ENCODE data around the gene ELOVL6.

The ELOVL6 gene

GRCh38 chr4:110198435-110199416 is at the start of gene ELOVL6:
TSS of gene ELOVL6 (minus strand) at chr4:110198615. CDS start at chr4:110198335, 280 bp downstream.
- Histone ChIP-seq H3K36me3 (replicated peaks; ENCODE audit: low read depth, low read length) (no peaks in the 10 kb centered on the region), H3K27me3 (ENCODE audit: low read depth, low read length) (no peaks in the 10 kb centered on the region), H3K4me2 (ENCODE audit: low read length) (peak within 1 kb of the TSS; percentile 87), H2AFZ (ENCODE audit: low read depth, low read length) (peak within 1 kb of the TSS; percentile 75), H3K9ac (ENCODE audit: low read length) (peak within 1 kb of the TSS; percentile 99), H3K27ac (ENCODE audit: low read length) (peak within 1 kb of the TSS; percentile 93), H3K4me1 (ENCODE audit: low read length) (peaks cover 29% of the 10 kb centered on the region), H3K4me3 (ENCODE audit: low read length) (peak within 1 kb of the TSS; percentile 96), H3K79me2 (ENCODE audit: low read length) (peaks cover 31% of the 10 kb centered on the region), H4K20me1 (ENCODE audit: insufficient read depth, low read length) (no peaks in the 10 kb centered on the region), H3K9me3 (ENCODE audit: insufficient read depth, low read length) (no peaks in the 10 kb centered on the region)
- no peak for TF ChIP-seq EZH2phosphoT487 (IDR thresholded peaks at IDR 0.05; ENCODE audit: low read depth)
- TF ChIP-seq CTCF (IDR thresholded peaks at IDR 0.05; ENCODE audit: low read depth, low read length), result no peak

GRCh38 chr4:110248100-110248499 is 49.7 kb upstream of the ELOVL6 start:
- Histone ChIP-seq H4K20me1 (ENCODE audit: insufficient read depth, low read length) (no peaks in the 10 kb centered on the region), H3K4me3 (ENCODE audit: low read length) (no peak overlapping the region), H3K36me3 (replicated peaks; ENCODE audit: low read depth, low read length) (no peaks in the 10 kb centered on the region), H3K4me2 (ENCODE audit: low read length) (no peak overlapping the region), H3K4me1 (ENCODE audit: low read length) (no peaks in the 10 kb centered on the region), H3K79me2 (ENCODE audit: low read length) (no peaks in the 10 kb centered on the region), H3K27me3 (ENCODE audit: low read depth, low read length) (no peaks in the 10 kb centered on the region), H3K27ac (ENCODE audit: low read length) (no peak overlapping the region), H3K9ac (ENCODE audit: low read length) (no peak overlapping the region), H2AFZ (ENCODE audit: low read depth, low read length) (no peak overlapping the region), H3K9me3 (ENCODE audit: insufficient read depth, low read length) (no peaks in the 10 kb centered on the region)
- TF ChIP-seq EZH2phosphoT487 (IDR thresholded peaks at IDR 0.05; ENCODE audit: low read depth) (no peak), CTCF (IDR thresholded peaks at IDR 0.05; ENCODE audit: low read depth, low read length) (no peak)

- Histone ChIP-seq H2AFZ (ENCODE audit: low read depth, low read length) (no peak overlapping the region), H3K27me3 (ENCODE audit: low read depth, low read length) (no peaks in the 10 kb centered on the region)
Observed at GRCh38 chr4:110247591-110247990, 49.2 kb upstream of the ELOVL6 start.

More at GRCh38 chr4:110247591-110247990, 49.2 kb upstream of the ELOVL6 start:
- no peaks in the 10 kb centered on the region for H4K20me1 ChIP-seq (ENCODE audit: insufficient read depth, low read length)
- no peak for TF ChIP-seq EZH2phosphoT487 (IDR thresholded peaks at IDR 0.05; ENCODE audit: low read depth)
- no peak for TF ChIP-seq CTCF (IDR thresholded peaks at IDR 0.05; ENCODE audit: low read depth, low read length)
- H3K36me3 ChIP-seq (replicated peaks; ENCODE audit: low read depth, low read length), result no peaks in the 10 kb centered on the region
- no peak overlapping the region for H3K27ac ChIP-seq (ENCODE audit: low read length)
- H3K4me1 ChIP-seq (ENCODE audit: low read length), result no peaks in the 10 kb centered on the region
- H3K9me3 ChIP-seq (ENCODE audit: insufficient read depth, low read length), result no peaks in the 10 kb centered on the region
- H3K4me3 ChIP-seq (ENCODE audit: low read length), result no peak overlapping the region
- no peaks in the 10 kb centered on the region for H3K79me2 ChIP-seq (ENCODE audit: low read length)
- no peak overlapping the region for H3K9ac ChIP-seq (ENCODE audit: low read length)
- no peak overlapping the region for H3K4me2 ChIP-seq (ENCODE audit: low read length)

Data from OCI-LY3 (cell line).